ENCODE results near the gene GNAQ.

DNA sequence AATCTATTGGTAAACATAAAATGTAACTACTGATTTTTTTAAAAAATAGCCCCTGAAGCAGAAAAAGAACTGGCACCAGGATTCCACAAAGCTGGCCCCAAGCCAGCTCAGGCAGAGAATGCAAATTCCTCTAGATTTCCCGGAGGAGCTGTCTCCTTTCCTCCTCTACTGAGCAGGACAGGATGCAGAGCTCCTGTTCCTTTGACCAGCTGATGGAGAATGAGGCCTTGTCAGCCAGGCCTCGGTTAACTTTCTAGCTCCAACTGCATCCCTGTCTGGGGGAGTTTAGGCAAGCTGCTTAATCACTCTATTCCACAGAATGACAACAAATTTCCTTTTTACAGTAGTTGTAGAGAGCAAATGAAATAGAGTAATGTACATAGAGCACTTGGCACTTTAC is 155.5 kb downstream of the GNAQ start:
- TF ChIP-seq CTCF (IDR thresholded peaks at IDR 0.05) (no peak), POLR2A (IDR thresholded peaks at IDR 0.05) (no peak)

Data from lower leg skin (tissue), 3 donors.